Endothelial cell of umbilical vein (primary cell): ENCODE measurements around the gene INTS1. TPM values are rescaled to one million over a fixed set of nuclear protein-coding genes. Genes with fewer than 3 reads are reported as not detected.

Experiments used
- BruUV-seq: library from RNA; stranded (reverse); fragments of 400-500 nt; replicated peaks from 2 replicates; lab custom pipeline; 2021; lab: Mats Ljungman, UMichigan
- CTCF ChIA-PET: fragments of 300-600, 350-600 bp; sonication (Branson Sonifier 250); formaldehyde crosslinking; loops from one replicate; lab custom pipeline; 2021; ENCODE audit warnings: antibody characterized with exemption, inconsistent platforms; lab: Charles Lee
- POLR2A ChIA-PET: fragments of 300-600, 350-600 bp; sonication (Branson Sonifier 250); formaldehyde crosslinking; loops from one replicate; lab custom pipeline; 2021; ENCODE audit warnings: antibody characterized with exemption, inconsistent platforms; lab: Charles Lee
- DNase-seq: peaks from one replicate; pipeline ENCODE4 v3.0.0-alpha.2; 2011; ENCODE audit warnings: low read depth, low spot score
- FAIRE-seq: peaks from 2 replicates; lab custom pipeline; 2011; peaks lifted over from hg19 to GRCh38; lab: Jason Lieb, UNC
- H2AFZ ChIP-seq: 2 replicates; pipeline ENCODE4 v1.6.0; 2012; ENCODE audit warnings: low read depth, low read length, control low read depth, inconsistent platforms
- H3K27ac ChIP-seq: 2 replicates; pipeline ENCODE4 v1.5.1; 2011; ENCODE audit warnings: low read depth, mild to moderate bottlenecking, control low read depth, low read length, moderate library complexity; ENCODE audit not compliant: insufficient read depth
- H3K27me3 ChIP-seq, 2 experiments: 2 replicates each; pipeline versions ENCODE4 v1.6.0 to v1.6.1; 2011; ENCODE audit warnings: low read length in 2 of 2, mixed read lengths in 1 of 2; ENCODE audit not compliant: control insufficient read depth in 2 of 2, insufficient read depth in 2 of 2
- H3K36me3 ChIP-seq, 2 experiments: 2 replicates in 1 of 2; 3 replicates in 1 of 2; pipeline ENCODE4 v1.5.1; 2011; ENCODE audit warnings: low read length in 2 of 2, mild to moderate bottlenecking in 1 of 2, moderate library complexity in 1 of 2; ENCODE audit not compliant: control insufficient read depth in 2 of 2, insufficient read depth in 2 of 2; ENCODE audit errors: extremely low read depth in 1 of 2
- H3K4me1 ChIP-seq: 3 replicates; pipeline ENCODE4 v1.5.1; 2011; ENCODE audit warnings: mild to moderate bottlenecking, low read length; ENCODE audit not compliant: control insufficient read depth, insufficient read depth; ENCODE audit errors: extremely low read depth
- H3K4me2 ChIP-seq: 2 replicates; pipeline ENCODE4 v1.6.1; 2011; ENCODE audit warnings: low read length, control low read depth, mixed read lengths; ENCODE audit not compliant: insufficient read depth
- H3K4me3 ChIP-seq, 3 experiments: fragments of 200-600 bp in 1 of 3; sonication (generic), shearing (Covaris generic) in 1 of 3; replicated peaks in 1 of 3; 2 replicates each; pipeline ENCODE4 v1.5.1; 2011 to 2016; ENCODE audit warnings: control low read depth in 3 of 3, low read length in 3 of 3, mild to moderate bottlenecking in 2 of 3, inconsistent platforms in 1 of 3, low read depth in 1 of 3, moderate library complexity in 1 of 3; ENCODE audit not compliant: insufficient read depth in 1 of 3
- H3K79me2 ChIP-seq: 2 replicates; pipeline ENCODE4 v1.6.0; 2012; ENCODE audit warnings: low read length, inconsistent platforms; ENCODE audit not compliant: control insufficient read depth, insufficient read depth
- H3K9ac ChIP-seq: replicated peaks from 2 replicates; pipeline ENCODE3; 2011; ENCODE audit warnings: low read length, control low read depth; ENCODE audit not compliant: insufficient read depth; ENCODE audit errors: extremely low read depth
- H3K9me1 ChIP-seq: replicated peaks from 3 replicates; pipeline ENCODE4 v1.6.0; 2011; ENCODE audit warnings: mild to moderate bottlenecking, low read length; ENCODE audit not compliant: control insufficient read depth, insufficient read depth; ENCODE audit errors: extremely low read depth
- H3K9me3 ChIP-seq: replicated peaks from 2 replicates; pipeline ENCODE4 v1.5.1; 2012; ENCODE audit warnings: low read length, inconsistent platforms; ENCODE audit not compliant: control insufficient read depth, insufficient read depth
- H4K20me1 ChIP-seq: replicated peaks from 2 replicates; pipeline ENCODE3; 2011; ENCODE audit warnings: mild to moderate bottlenecking, low read length; ENCODE audit not compliant: control insufficient read depth, insufficient read depth; ENCODE audit errors: extremely low read depth
- JUN ChIP-seq: IDR thresholded peaks from 2 replicates; pipeline ENCODE4 v1.6.1; 2011; ENCODE audit warnings: borderline replicate concordance, low read depth; ENCODE audit not compliant: insufficient read length, insufficient read depth
- POLR2AphosphoS5 ChIP-seq: IDR thresholded peaks from 2 replicates; pipeline ENCODE4 v1.6.1; 2012; ENCODE audit warnings: low read depth, mild to moderate bottlenecking, control low read depth, low read length, moderate library complexity; ENCODE audit not compliant: insufficient read depth
- dilution Hi-C: fragments of 300-500 bp; cut with MboI; formaldehyde crosslinking; loops from one replicate; pipeline ENCODE4 v1.15.0; 2019; ENCODE audit warnings: low sequenced_read_pairs; ENCODE audit not compliant: extremely low pct_ligation_motif_present
- intact Hi-C: fragments of 100-400 bp; cut with micrococcal nuclease; formaldehyde crosslinking; loops from one replicate; pipeline ENCODE4 v1.10.0; 2022
- polyA plus RNA-seq, 4 experiments: library from polyadenylated mRNA; depleted of rRNA in 3 of 4; stranded (reverse) in 3 of 4; unstranded in 1 of 4; fragments of >200 nt; gene quantifications; 2 replicates each; pipeline versions ENCODE4 v1.2.1 to v1.2.3, GENCODE V29; 2011 to 2012; ENCODE audit warnings: missing spikeins in 1 of 4
- total RNA-seq: library from RNA; stranded (reverse); gene quantifications from 2 replicates; pipeline ENCODE4 v1.2.3, GENCODE V29; 2021

Gene INTS1
- total and polyA plus RNA-seq, 2 donors (not counting 3 experiments of a cell fraction or from before 2014, with no cell fraction given) = 57.8 to 116 TPM

- Histone ChIP-seq H3K27me3 (no peaks in the 10 kb centered on the region), H3K9me1 (no peaks in the 10 kb centered on the region), H3K79me2 (no peaks in the 10 kb centered on the region), H3K9ac (no peak overlapping the region), H3K9me3 (no peaks in the 10 kb centered on the region), H4K20me1 (no peaks in the 10 kb centered on the region), H3K4me3 (no peak overlapping the region), H3K4me2 (no peak overlapping the region), H3K4me1 (no peaks in the 10 kb centered on the region), H3K36me3 (peaks cover 7 to 40% of the 10 kb centered on the region in 2 experiments), H2AFZ (no peak overlapping the region), H3K27ac (no peak overlapping the region)
- ChIA-PET POLR2A (no interaction called here), CTCF (no interaction called here)
- DNase-seq (no peak), FAIRE-seq (no peak)
- dilution Hi-C loops (no loop called here), intact Hi-C loops (no loop called here)
- no TSS peak for BruUV-seq
- no peak for TF ChIP-seq POLR2AphosphoS5
Measured at GRCh38 chr7:1494447-1494846, 9.7 kb downstream of the INTS1 start.

GRCh38 chr7:1493571-1493970 is 10.6 kb downstream of the INTS1 start:
- Histone ChIP-seq H2AFZ (no peak overlapping the region), H3K9me3 (no peaks in the 10 kb centered on the region), H3K79me2 (no peaks in the 10 kb centered on the region), H3K9me1 (no peaks in the 10 kb centered on the region), H4K20me1 (no peaks in the 10 kb centered on the region), H3K4me3 (no peak overlapping the region), H3K27ac (no peak overlapping the region), H3K9ac (no peak overlapping the region), H3K27me3 (no peaks in the 10 kb centered on the region), H3K4me1 (no peaks in the 10 kb centered on the region), H3K36me3 (peaks cover 7 to 48% of the 10 kb centered on the region in 2 experiments), H3K4me2 (no peak overlapping the region)
- CTCF ChIA-PET = no interaction called here
- dilution Hi-C loops = no loop called here
- no TSS peak for BruUV-seq
- intact Hi-C loops = no loop called here
- DNase-seq = no peak
- FAIRE-seq = no peak
- no peak for TF ChIP-seq JUN
- POLR2A ChIA-PET = no interaction called here
